C4-2B (cell line): ENCODE data around the gene PITX2.

Experiments used
- H3K27ac ChIP-seq: fragments of 450-650 bp; 2 replicates; pipeline ENCODE4 v1.5.1; 2017
- CTCF ChIP-seq: fragments of 450-650 bp; conservative IDR thresholded peaks from 2 replicates; pipeline ENCODE4 v1.5.1; 2017; ENCODE audit warnings: mild to moderate bottlenecking
- ZFX ChIP-seq: fragments of 450-650 bp; IDR thresholded peaks from 2 replicates; pipeline ENCODE4 v1.6.1; 2017

Gene PITX2

GRCh38 chr4:110630688-110631402 lies 8.0 kb upstream of the PITX2 start:
- no peak overlapping the region for H3K27ac ChIP-seq
- TF ChIP-seq ZFX = no peak
- TF ChIP-seq CTCF = no peak

GRCh38 chr4:110629780-110630687 lies 7.2 kb upstream of the PITX2 start:
- H3K27ac ChIP-seq = no peak overlapping the region
- TF ChIP-seq CTCF (no peak), ZFX (no peak)

- no peak overlapping the region for H3K27ac ChIP-seq
- TF ChIP-seq CTCF (no peak), ZFX (no peak)
Observed at GRCh38 chr4:110629214-110629754, 6.4 kb upstream of the PITX2 start.

- TF ChIP-seq CTCF = no peak
- TF ChIP-seq ZFX = no peak
- no peak overlapping the region for H3K27ac ChIP-seq
Observed at GRCh38 chr4:110628663-110629213, 5.9 kb upstream of the PITX2 start.

GRCh38 chr4:110627977-110628662 lies 5.2 kb upstream of the PITX2 start:
- TF ChIP-seq ZFX (no peak), CTCF (no peak)
- no peak overlapping the region for H3K27ac ChIP-seq

GRCh38 chr4:110626532-110627153 lies 3.8 kb upstream of the PITX2 start:
- TF ChIP-seq ZFX (no peak), CTCF (no peak)
- H3K27ac ChIP-seq = no peak overlapping the region
